Measurements from ENCODE around the gene RALGPS1.

The RALGPS1 gene

GRCh38 chr9:126879288-126879687, 35.3 kb upstream of the RALGPS1 start:
- Histone ChIP-seq H4K20me1 (peaks cover 44 to 99% (median 84%) of the 10 kb centered on the region in 11 experiments), H3K4me3 (no peak overlapping the region), H3K4me2 (no peak overlapping the region), H3K9me3 (replicated peaks in 1 of 11) (no peaks in the 10 kb centered on the region), H3K9ac (no peak overlapping the region), H3K36me3 (peaks cover 57 to 75% (median 67%) of the 10 kb centered on the region in 11 experiments), H3K27ac (no peak overlapping the region), H3K27me3 (no peaks in the 10 kb centered on the region), H3K4me1 (peaks cover 0 to 15% (median 0%) of the 10 kb centered on the region in 10 experiments; a peak in 8 of 20 replicates)
- TF ChIP-seq Cebpa-rat (IDR thresholded peaks at IDR 0.05): no peak

- Histone ChIP-seq H3K4me2 (no peak overlapping the region), H3K27me3 (no peaks in the 10 kb centered on the region), H3K4me1 (peaks cover 0 to 11% (median 0%) of the 10 kb centered on the region in 10 experiments; a peak in 8 of 20 replicates), H3K36me3 (peaks cover 57 to 86% (median 75%) of the 10 kb centered on the region in 11 experiments), H3K9ac (no peak overlapping the region), H4K20me1 (peaks cover 45 to 99% (median 85%) of the 10 kb centered on the region in 11 experiments), H3K9me3 (replicated peaks in 1 of 11) (no peaks in the 10 kb centered on the region), H3K27ac (no peak overlapping the region), H3K4me3 (no peak overlapping the region)
- TF ChIP-seq Cebpa-rat (IDR thresholded peaks at IDR 0.05): no peak
These were observed 34.2 kb upstream of the RALGPS1 start for GRCh38 chr9:126880226-126880946.

- no peak overlapping the region for H3K27ac ChIP-seq
- no peaks in the 10 kb centered on the region for H3K9me3 ChIP-seq (replicated peaks in 1 of 11)
- H3K27me3 ChIP-seq: no peaks in the 10 kb centered on the region
- H3K36me3 ChIP-seq: peaks cover 57 to 90% (median 80%) of the 10 kb centered on the region in 11 experiments
- peaks cover 44 to 99% (median 90%) of the 10 kb centered on the region in 11 experiments for H4K20me1 ChIP-seq
- H3K4me2 ChIP-seq: no peak overlapping the region
- TF ChIP-seq Cebpa-rat (IDR thresholded peaks at IDR 0.05): no peak
- no peak overlapping the region for H3K9ac ChIP-seq
- H3K4me1 ChIP-seq: peaks cover 0 to 7% (median 0%) of the 10 kb centered on the region in 10 experiments; a peak in 8 of 20 replicates
- H3K4me3 ChIP-seq: no peak overlapping the region
These were observed 33.6 kb upstream of the RALGPS1 start for GRCh38 chr9:126880947-126881332.

- Histone ChIP-seq H3K27ac (no peak overlapping the region), H3K4me1 (peaks cover 0 to 5% (median 0%) of the 10 kb centered on the region in 10 experiments; a peak in 5 of 20 replicates), H3K27me3 (no peaks in the 10 kb centered on the region), H3K4me3 (no peak overlapping the region), H4K20me1 (peaks cover 36 to 97% (median 85%) of the 10 kb centered on the region in 11 experiments; a peak in 21 of 22 replicates), H3K4me2 (no peak overlapping the region), H3K36me3 (peaks cover 51 to 92% (median 81%) of the 10 kb centered on the region in 11 experiments), H3K9ac (no peak overlapping the region), H3K9me3 (replicated peaks in 1 of 11) (no peaks in the 10 kb centered on the region)
- TF ChIP-seq Cebpa-rat (IDR thresholded peaks at IDR 0.05): no peak
These were observed 31.8 kb upstream of the RALGPS1 start for GRCh38 chr9:126882746-126883145.

GRCh38 chr9:126883636-126884035, 30.9 kb upstream of the RALGPS1 start:
- Histone ChIP-seq H3K4me1 (peaks cover 0 to 5% (median 0%) of the 10 kb centered on the region in 10 experiments; a peak in 5 of 20 replicates), H3K27ac (no peak overlapping the region), H3K4me3 (no peak overlapping the region), H4K20me1 (peaks cover 34 to 97% (median 76%) of the 10 kb centered on the region in 11 experiments; a peak in 21 of 22 replicates), H3K9ac (peak overlapping the region in 1 of 11 experiments; percentile 51; a peak in 2 of 22 replicates), H3K9me3 (replicated peaks in 1 of 11) (no peaks in the 10 kb centered on the region), H3K4me2 (no peak overlapping the region), H3K36me3 (peaks cover 42 to 83% (median 72%) of the 10 kb centered on the region in 11 experiments), H3K27me3 (no peaks in the 10 kb centered on the region)
- TF ChIP-seq Cebpa-rat (IDR thresholded peaks at IDR 0.05): no peak

GRCh38 chr9:126885131-126885641, 29.4 kb upstream of the RALGPS1 start:
- TF ChIP-seq Cebpa-rat (IDR thresholded peaks at IDR 0.05): no peak
- H3K4me3 ChIP-seq: no peak overlapping the region
- no peak overlapping the region for H3K9ac ChIP-seq
- H4K20me1 ChIP-seq: peaks cover 34 to 93% (median 64%) of the 10 kb centered on the region in 11 experiments; a peak in 21 of 22 replicates
- no peak overlapping the region for H3K27ac ChIP-seq
- H3K36me3 ChIP-seq: peaks cover 27 to 68% (median 56%) of the 10 kb centered on the region in 11 experiments
- H3K4me1 ChIP-seq: peaks cover 0 to 4% (median 0%) of the 10 kb centered on the region in 10 experiments; a peak in 5 of 20 replicates
- H3K9me3 ChIP-seq (replicated peaks in 1 of 11): no peaks in the 10 kb centered on the region
- H3K27me3 ChIP-seq: no peaks in the 10 kb centered on the region
- H3K4me2 ChIP-seq: no peak overlapping the region

- Histone ChIP-seq H3K4me1 (no peaks in the 10 kb centered on the region), H4K20me1 (peaks cover 34 to 84% (median 55%) of the 10 kb centered on the region in 11 experiments; a peak in 21 of 22 replicates)
These were observed 28.4 kb upstream of the RALGPS1 start for GRCh38 chr9:126886034-126886822.

GRCh38 chr9:126886897-126887296, 27.7 kb upstream of the RALGPS1 start:
- no peak for TF ChIP-seq Cebpa-rat (IDR thresholded peaks at IDR 0.05)
- H3K27ac ChIP-seq: no peak overlapping the region
- no peaks in the 10 kb centered on the region for H3K9me3 ChIP-seq (replicated peaks in 1 of 11)

More at GRCh38 chr9:126886034-126886822, 28.4 kb upstream of the RALGPS1 start:
- no peaks in the 10 kb centered on the region for H3K27me3 ChIP-seq
- H3K36me3 ChIP-seq: peaks cover 17 to 57% (median 46%) of the 10 kb centered on the region in 11 experiments; a peak in 21 of 22 replicates
- H3K9ac ChIP-seq: no peak overlapping the region
- H3K4me2 ChIP-seq: no peak overlapping the region
- no peak overlapping the region for H3K27ac ChIP-seq
- TF ChIP-seq Cebpa-rat (IDR thresholded peaks at IDR 0.05): no peak
- no peaks in the 10 kb centered on the region for H3K9me3 ChIP-seq (replicated peaks in 1 of 11)
- no peak overlapping the region for H3K4me3 ChIP-seq

More at GRCh38 chr9:126886897-126887296, 27.7 kb upstream of the RALGPS1 start:
- Histone ChIP-seq H3K36me3 (peaks cover 11 to 51% (median 39%) of the 10 kb centered on the region in 11 experiments; a peak in 21 of 22 replicates), H3K4me2 (no peak overlapping the region), H4K20me1 (peaks cover 32 to 78% (median 49%) of the 10 kb centered on the region in 11 experiments; a peak in 21 of 22 replicates), H3K4me3 (no peak overlapping the region), H3K4me1 (no peaks in the 10 kb centered on the region), H3K9ac (no peak overlapping the region), H3K27me3 (no peaks in the 10 kb centered on the region)
